HG02852 (cell line): ENCODE measurements around the gene BCL2L13.
A peak's percentile ranks its signal among the peaks of the same experiment; 100 is the strongest.
"Not testable (repeated sequence)": the region's sequence is repeated elsewhere in the genome, so short reads cannot be mapped to it uniquely, and the experiment has no call there.

Experiments
- ATAC-seq: cut with Tn5 transposase; IDR thresholded peaks from one replicate; pipeline ENCODE4 v1.9.1; 2021; ENCODE audit warnings: mild to moderate bottlenecking, moderate library complexity; ENCODE audit not compliant: unreplicated experiment

The BCL2L13 gene

DNA sequence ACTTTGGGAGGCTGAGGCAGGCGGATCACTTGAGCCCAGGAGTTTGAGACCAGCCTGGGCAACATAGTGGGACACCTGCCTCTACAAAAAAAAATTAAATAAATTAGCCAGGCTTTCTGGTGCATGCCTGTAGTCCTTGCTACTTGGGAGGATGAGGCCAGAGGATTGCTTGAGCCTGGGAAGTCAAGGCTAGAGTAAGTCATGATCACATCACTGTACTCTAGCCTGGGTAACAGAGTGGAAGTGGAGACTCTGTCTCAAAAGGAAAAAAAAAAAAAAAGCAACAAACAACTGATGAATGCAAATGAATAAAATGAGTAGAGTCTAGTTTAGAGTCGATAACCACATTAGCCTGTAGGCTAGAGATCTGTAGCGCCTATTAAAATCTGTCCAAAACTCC, 3.9 kb upstream of the BCL2L13 start:
- no peak for ATAC-seq

GRCh38 chr22:17636850-17637249, 1.7 kb upstream of the BCL2L13 start:
- ATAC-seq = not testable (repeated sequence)

- no peak for ATAC-seq
Measured at GRCh38 chr22:17637490-17638181, 921 bp upstream of the BCL2L13 start.

DNA sequence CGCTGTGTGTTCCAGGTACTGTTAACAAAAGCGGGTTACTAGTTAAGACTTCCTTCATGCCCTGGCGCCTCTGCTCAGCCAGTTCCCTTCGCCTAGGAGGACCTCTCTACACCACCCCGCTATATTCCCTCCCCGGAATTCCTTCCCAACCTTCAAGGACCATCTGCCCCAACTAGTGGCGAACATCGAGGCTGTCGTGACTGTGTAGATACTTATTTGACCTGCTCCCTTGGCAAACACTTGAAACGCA, 450 bp upstream of the BCL2L13 start:
- peak; percentile 26 for ATAC-seq

GRCh38 chr22:17639247-17639741, 737 bp downstream of the BCL2L13 start:
- ATAC-seq = no peak

GRCh38 chr22:17641269-17641668, 2.7 kb downstream of the BCL2L13 start:
- no peak for ATAC-seq

GRCh38 chr22:17642357-17642756, 3.8 kb downstream of the BCL2L13 start:
- not testable (repeated sequence) for ATAC-seq

DNA sequence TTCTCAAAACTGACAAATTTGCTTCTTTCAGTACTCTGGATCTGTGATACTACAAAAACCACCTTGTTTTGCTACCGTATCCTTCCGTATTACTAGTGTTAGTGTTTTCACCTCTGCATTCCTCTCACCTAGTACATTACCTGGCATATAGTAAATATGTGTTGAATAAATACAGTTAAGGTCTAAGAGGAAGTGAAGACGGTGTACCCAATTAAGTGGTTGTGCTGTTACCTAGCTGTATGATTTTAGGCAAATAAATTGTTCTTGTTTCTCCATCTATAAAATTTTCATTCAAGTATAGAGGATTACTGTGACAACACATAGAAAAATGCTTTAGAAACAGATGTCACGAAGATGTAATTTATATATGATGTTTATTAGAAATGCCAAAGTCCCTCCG, 8.9 kb downstream of the BCL2L13 start:
- ATAC-seq = no peak

DNA sequence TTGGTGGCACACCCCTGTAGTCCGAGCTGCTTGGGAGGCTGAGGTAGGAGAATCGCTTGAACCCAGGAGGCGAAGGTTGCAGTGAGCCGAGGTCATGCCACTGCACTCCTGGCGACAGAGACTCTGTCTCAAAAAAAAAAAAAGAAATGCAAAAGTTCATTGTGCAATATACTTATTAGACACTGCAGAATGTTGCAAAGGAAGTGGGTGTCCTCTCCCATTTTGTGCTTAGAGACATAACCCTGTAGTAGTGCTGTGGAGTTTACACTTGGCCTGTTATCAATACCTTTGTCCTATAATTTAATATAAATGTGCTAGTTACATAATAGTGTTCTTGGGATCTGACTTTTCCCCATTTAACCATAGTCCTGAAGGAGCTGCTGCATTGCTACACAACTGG, 9.4 kb downstream of the BCL2L13 start:
- no peak for ATAC-seq

- no peak for ATAC-seq
Measured at GRCh38 chr22:17648569-17648968, 10.0 kb downstream of the BCL2L13 start.

- ATAC-seq = no peak
Measured at GRCh38 chr22:17655289-17655688, 16.7 kb downstream of the BCL2L13 start.

DNA sequence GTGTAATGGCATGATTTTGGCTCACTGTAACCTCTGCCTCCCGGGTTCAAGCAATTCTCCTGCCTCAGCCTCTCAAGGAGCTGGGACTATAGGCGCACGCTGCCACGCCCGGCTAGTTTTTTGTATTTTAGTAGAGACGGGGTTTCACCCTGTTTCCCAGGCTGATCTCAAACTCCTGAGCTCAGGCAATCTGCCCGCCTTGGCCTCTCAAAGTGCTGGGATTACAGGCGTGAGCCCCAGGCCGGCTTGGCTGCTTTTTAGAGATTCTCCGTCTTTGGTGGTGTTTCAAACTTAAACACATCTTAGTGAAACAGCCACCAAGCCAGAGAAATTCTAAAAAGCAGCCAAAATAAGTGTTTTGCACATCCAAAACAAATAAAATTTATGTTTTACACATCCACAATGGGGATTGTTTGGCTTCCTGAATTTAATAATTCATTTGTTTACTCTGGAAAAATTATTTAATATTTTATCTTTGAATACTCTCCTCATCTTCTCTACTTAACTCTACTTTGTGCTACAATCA, 18.4 kb downstream of the BCL2L13 start:
- ATAC-seq = no peak

DNA sequence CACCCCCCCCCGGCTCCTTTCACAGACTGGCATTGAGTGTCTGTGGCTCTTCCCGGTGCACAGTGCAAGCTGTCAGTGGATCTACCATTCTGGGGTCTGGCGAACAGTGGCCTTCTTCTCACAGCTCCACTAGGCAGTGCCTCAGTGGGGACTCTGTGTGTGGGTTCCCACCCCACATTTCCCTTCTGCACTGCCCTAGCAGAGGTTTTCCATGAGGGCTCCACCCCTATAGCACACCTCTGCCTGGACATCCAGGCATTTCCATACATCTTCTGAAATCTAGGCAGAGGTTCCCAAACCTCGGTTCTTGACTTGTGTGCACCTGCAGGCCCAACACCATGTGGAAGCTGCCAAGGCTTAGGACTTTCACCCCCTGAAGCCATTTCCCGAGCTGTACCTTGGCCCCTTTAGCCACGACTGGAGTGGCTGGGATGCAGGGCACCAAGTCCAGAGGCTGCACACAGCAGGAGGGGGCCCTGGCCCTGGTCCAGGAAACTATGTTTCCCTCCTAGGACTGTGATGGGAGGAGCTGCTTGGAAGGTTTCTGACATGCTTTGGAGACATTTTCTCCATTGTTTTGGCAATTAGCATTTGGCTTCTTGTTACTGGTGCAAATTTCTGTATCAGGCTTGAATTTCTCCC, 26.0 kb downstream of the BCL2L13 start:
- no peak for ATAC-seq

- no peak for ATAC-seq
Measured at GRCh38 chr22:17665248-17665647, 26.7 kb downstream of the BCL2L13 start.

- ATAC-seq = no peak
Measured at GRCh38 chr22:17665854-17666253, 27.3 kb downstream of the BCL2L13 start.

GRCh38 chr22:17671521-17672092, 33.0 kb downstream of the BCL2L13 start:
- ATAC-seq = not testable (repeated sequence)

- ATAC-seq = no peak
Measured at GRCh38 chr22:17672417-17672991, 33.9 kb downstream of the BCL2L13 start.

DNA sequence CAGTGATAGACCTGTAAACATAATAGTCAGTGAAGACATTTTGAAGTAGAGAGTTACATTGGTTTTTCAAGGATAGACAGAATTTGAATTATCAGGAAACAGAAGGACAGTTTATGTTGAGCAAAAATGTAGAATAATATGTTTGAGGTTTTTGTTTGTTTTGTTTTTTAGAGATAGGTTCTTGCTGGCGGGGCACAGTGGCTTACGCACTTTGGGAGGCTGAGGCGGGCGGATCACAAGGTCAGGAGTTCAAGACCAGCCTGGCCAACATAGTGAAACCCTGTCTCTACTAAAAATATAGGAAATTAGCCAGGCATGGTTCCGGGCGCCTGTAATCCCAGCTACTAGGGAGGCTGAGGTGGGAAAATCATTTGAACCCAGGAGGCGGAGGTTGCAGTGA, 35.6 kb downstream of the BCL2L13 start:
- ATAC-seq = no peak

GRCh38 chr22:17675584-17675983, 37.0 kb downstream of the BCL2L13 start:
- no peak for ATAC-seq

DNA sequence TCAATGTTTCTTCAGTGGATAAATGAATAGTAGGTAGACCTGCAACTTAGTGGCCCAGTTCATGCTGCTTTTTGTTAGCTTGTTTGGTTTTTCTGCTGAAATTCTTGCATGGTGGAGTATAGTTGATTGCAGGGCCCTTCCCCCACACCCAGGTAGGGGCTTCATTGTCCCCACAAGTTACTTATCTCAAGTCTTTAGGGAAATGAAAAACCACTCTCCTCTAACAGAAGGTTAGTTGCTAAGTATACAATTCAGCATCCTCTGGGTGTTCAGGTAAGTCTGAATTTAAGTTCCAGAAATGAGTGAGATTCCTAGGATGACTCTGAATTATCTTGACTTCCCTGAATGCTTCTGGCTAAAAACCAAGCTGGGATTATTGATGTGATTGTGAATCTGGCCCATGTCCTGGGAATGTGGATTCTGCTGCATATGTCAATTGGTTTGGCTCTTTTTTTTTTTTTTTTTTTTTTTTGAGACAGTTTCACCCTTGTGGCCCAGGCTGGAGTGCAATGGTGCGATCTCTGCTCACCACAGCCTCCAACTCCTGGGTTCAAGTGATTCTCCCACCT, 40.3 kb downstream of the BCL2L13 start:
- no peak for ATAC-seq

GRCh38 chr22:17684245-17684644, 45.7 kb downstream of the BCL2L13 start:
- no peak for ATAC-seq

- ATAC-seq = no peak
Measured at GRCh38 chr22:17692841-17693240, 54.3 kb downstream of the BCL2L13 start.
